ENCODE results near the gene NAT9.

NAT9 gene

GRCh38 chr17:74779948-74780400 is 3.8 kb upstream of the NAT9 start:
- no peak for DNase-seq (ENCODE audit: low read depth)

GRCh38 chr17:74779501-74779900 is 3.4 kb upstream of the NAT9 start:
- no peak for DNase-seq (ENCODE audit: low read depth)

GRCh38 chr17:74778960-74779359 is 2.8 kb upstream of the NAT9 start:
- no peak for DNase-seq (ENCODE audit: low read depth)

- DNase-seq (ENCODE audit: low read depth), result no peak
Observed at GRCh38 chr17:74777901-74778515, 1.9 kb upstream of the NAT9 start.

- DNase-seq (ENCODE audit: low read depth), result no peak
Observed at GRCh38 chr17:74776990-74777389, 845 bp upstream of the NAT9 start.

- DNase-seq (ENCODE audit: low read depth), result no peak
Observed at GRCh38 chr17:74775409-74776043, 619 bp downstream of the NAT9 start.

- DNase-seq (ENCODE audit: low read depth), result peak; percentile 33
Observed at GRCh38 chr17:74773871-74774286, 2.3 kb downstream of the NAT9 start.

- no peak for DNase-seq (ENCODE audit: low read depth)
Observed at GRCh38 chr17:74773414-74773813, 2.7 kb downstream of the NAT9 start.

GRCh38 chr17:74772053-74772452 is 4.1 kb downstream of the NAT9 start:
- DNase-seq (ENCODE audit: low read depth), result no peak

- DNase-seq (ENCODE audit: low read depth), result no peak
Observed at GRCh38 chr17:74771319-74771914, 4.7 kb downstream of the NAT9 start.

GRCh38 chr17:74770498-74771318 is 5.4 kb downstream of the NAT9 start:
- no peak for DNase-seq (ENCODE audit: low read depth)

- no peak for DNase-seq (ENCODE audit: low read depth)
Observed at GRCh38 chr17:74769856-74770497, 6.2 kb downstream of the NAT9 start.

- no peak for DNase-seq (ENCODE audit: low read depth)
Observed at GRCh38 chr17:74769266-74769855, 6.8 kb downstream of the NAT9 start.

- DNase-seq (ENCODE audit: low read depth), result no peak
Observed at GRCh38 chr17:74768763-74769114, 7.4 kb downstream of the NAT9 start.

GRCh38 chr17:74768069-74768762 is 7.9 kb downstream of the NAT9 start:
- DNase-seq (ENCODE audit: low read depth), result peak; percentile 92

GRCh38 chr17:74767111-74767516 is 9.0 kb downstream of the NAT9 start:
- no peak for DNase-seq (ENCODE audit: low read depth)

GRCh38 chr17:74766413-74766812 is 9.7 kb downstream of the NAT9 start:
- DNase-seq (ENCODE audit: low read depth), result no peak

- no peak for DNase-seq (ENCODE audit: low read depth)
Observed at GRCh38 chr17:74764751-74765286, 11.3 kb downstream of the NAT9 start.

- DNase-seq (ENCODE audit: low read depth), result no peak
Observed at GRCh38 chr17:74763565-74764387, 12.4 kb downstream of the NAT9 start.

GRCh38 chr17:74761931-74762330 is 14.2 kb downstream of the NAT9 start:
- no peak for DNase-seq (ENCODE audit: low read depth)
